Testis (tissue), 3 donors: ENCODE data around the gene TNFRSF6B. TPM values are rescaled to one million over a fixed set of nuclear protein-coding genes. Genes with fewer than 3 reads are reported as not detected.

Experiments
- DNase-seq: peaks from one replicate; pipeline ENCODE4 v3.0.0-alpha.2; 2019
- H3K27ac ChIP-seq, 2 donors: fragments of 200-600 bp; sonication (generic); one replicate each; pipeline ENCODE4 v1.5.1; 2019
- H3K27me3 ChIP-seq: fragments of 200-600 bp; sonication (generic); one replicate; pipeline ENCODE4 v1.5.1; 2019
- H3K36me3 ChIP-seq: fragments of 200-600 bp; sonication (generic); one replicate; pipeline ENCODE4 v1.5.1; 2017; ENCODE audit warnings: low read depth; ENCODE audit errors: missing control alignments
- H3K4me1 ChIP-seq: fragments of 200-600 bp; sonication (generic); one replicate; pipeline ENCODE4 v1.5.1; 2019
- H3K4me3 ChIP-seq, 2 donors: fragments of 200-600 bp; sonication (generic); one replicate each; pipeline ENCODE4 v1.5.1; 2017 to 2019
- H3K9me3 ChIP-seq: fragments of 200-600 bp; sonication (generic); one replicate; pipeline ENCODE4 v1.5.1; 2017
- CTCF ChIP-seq, 3 experiments: fragments of 450-650 bp in 2 of 3; fragments of 200-600 bp in 1 of 3; sonication (generic) in 1 of 3; IDR thresholded peaks; one replicate each; pipeline ENCODE4 v1.5.1; 2016 to 2019; ENCODE audit warnings: antibody characterized with exemption in 3 of 3, mild to moderate bottlenecking in 2 of 3, moderate library complexity in 1 of 3
- POLR2A ChIP-seq: fragments of 450-650 bp; IDR thresholded peaks from one replicate; pipeline ENCODE4 v1.6.1; 2017; ENCODE audit warnings: antibody characterized with exemption, mild to moderate bottlenecking, moderate library complexity
- WGBS, 2 donors: methylation state at CpG; one replicate each; pipeline ENCODE4 v1.1.5; 2018; 5-methylcytosine and 5-hydroxymethylcytosine counted together
- intact Hi-C: fragments of 100-400 bp; cut with DNase I; formaldehyde crosslinking; loops from one replicate; pipeline ENCODE4 v1.15.1; 2023; ENCODE audit warnings: low total_unique reads
- polyA plus RNA-seq: library from polyadenylated mRNA; stranded (reverse); fragments of 350-450 nt; fragmentation: Illumina TruSeq; extraction: RNeasy Lipid Tissue Mini Kit (QIAGEN cat#74804); gene quantifications from one replicate; pipeline ENCODE4 v1.2.3, GENCODE V29; 2014; ENCODE audit warnings: low read depth, low replicate concordance; ENCODE audit not compliant: insufficient read depth
- total RNA-seq, 2 donors: library from RNA; depleted of rRNA; stranded (reverse); fragments of >200 nt; gene quantifications; one replicate each; pipeline ENCODE4 v1.2.3, GENCODE V29; 2016

The TNFRSF6B gene
- total and polyA plus RNA-seq, 3 donors from 2014 or later = 3.0 to 30.5 (median 26.2) TPM

- Histone ChIP-seq H3K9me3 (no peaks in the 10 kb centered on the region), H3K36me3 (no peaks in the 10 kb centered on the region), H3K27me3 (no peaks in the 10 kb centered on the region), H3K4me3 (no peak overlapping the region), H3K4me1 (peaks cover 26% of the 10 kb centered on the region), H3K27ac (no peak overlapping the region)
- DNase-seq = no peak
- intact Hi-C loops = no loop called here
- WGBS, 2 donors = 49 to 70% methylated on average over 6 to 26 of the region's 26 CpGs
- TF ChIP-seq CTCF (IDR thresholded peaks at IDR 0.05) = no peak
- no peak for TF ChIP-seq POLR2A
Measured at GRCh38 chr20:63737695-63737944, 41.2 kb downstream of the TNFRSF6B start.

- Histone ChIP-seq H3K36me3 (no peaks in the 10 kb centered on the region), H3K27ac (peak overlapping the region in 1 of 2 donors; percentile 85), H3K4me3 (no peak overlapping the region), H3K9me3 (no peaks in the 10 kb centered on the region), H3K27me3 (no peaks in the 10 kb centered on the region), H3K4me1 (peaks cover 31% of the 10 kb centered on the region)
- intact Hi-C loops = no loop called here
- WGBS, 2 donors = 33 to 58% methylated on average over 1 to 38 of the region's 43 CpGs
- no peak for DNase-seq
- TF ChIP-seq POLR2A = no peak
- TF ChIP-seq CTCF (IDR thresholded peaks at IDR 0.05) = no peak
Measured at GRCh38 chr20:63737945-63738686, 41.7 kb downstream of the TNFRSF6B start.

GRCh38 chr20:63738687-63739129 is 42.3 kb downstream of the TNFRSF6B start:
- H3K9me3 ChIP-seq = no peaks in the 10 kb centered on the region
- 16 to 22% methylated on average over 20 of the region's 26 CpGs for WGBS, 2 donors
- no peak for TF ChIP-seq POLR2A
- no peak for TF ChIP-seq CTCF (IDR thresholded peaks at IDR 0.05)
- H3K4me1 ChIP-seq = peaks cover 32% of the 10 kb centered on the region
- intact Hi-C loops = no loop called here
- no peaks in the 10 kb centered on the region for H3K36me3 ChIP-seq
- H3K4me3 ChIP-seq = peak overlapping the region in 1 of 2 donors; percentile 64
- peak; percentile 67 for DNase-seq
- H3K27ac ChIP-seq = peak overlapping the region; percentile 85 to 88
- no peaks in the 10 kb centered on the region for H3K27me3 ChIP-seq

GRCh38 chr20:63739130-63740069 is 42.9 kb downstream of the TNFRSF6B start, which contains the start of gene SLC2A4RG:
Gene SLC2A4RG (plus strand): TSS chr20:63739776. CDS start chr20:63739913, 137 bp downstream.
- H3K36me3 ChIP-seq = no peaks in the 10 kb centered on the region
- 2% methylated on average over 96 of the region's 136 CpGs; no CpG with 5 or more reads in 1 of the 2 donors for WGBS, 2 donors
- TF ChIP-seq POLR2A = no peak
- no peak for TF ChIP-seq CTCF (IDR thresholded peaks at IDR 0.05)
- intact Hi-C loops = no loop called here
- H3K27me3 ChIP-seq = no peaks in the 10 kb centered on the region
- peaks cover 32% of the 10 kb centered on the region for H3K4me1 ChIP-seq
- H3K4me3 ChIP-seq = peak within 1 kb of the TSS; percentile 68 to 85
- peak within 1 kb of the TSS; percentile 92 to 96 for H3K27ac ChIP-seq
- peak; percentile 78 for DNase-seq
- no peaks in the 10 kb centered on the region for H3K9me3 ChIP-seq
